Activated CD8-positive, alpha-beta T cell treated with anti-CD3 and anti-CD28 coated beads, Interleukin-2, amount 10 ng/mL, durations not matched to agents 7 days and 5 days (primary cell): ENCODE measurements around the gene IQSEC3. TPM values are rescaled to one million over a fixed set of nuclear protein-coding genes. Genes with fewer than 3 reads are reported as not detected.
"Not testable (repeated sequence)": the region's sequence is repeated elsewhere in the genome, so short reads cannot be mapped to it uniquely, and the experiment has no call there.

Experiments used
- ATAC-seq: fragments of 150-1000 bp; cut with Tn5 transposase; one replicate; pipeline ENCODE4 v1.10.0; 2021; ENCODE audit warnings: moderate library complexity
- CTCF ChIA-PET: fragments of 350-600 bp; sonication (Branson Sonifier 250); formaldehyde crosslinking; loops from one replicate; lab custom pipeline; 2021; ENCODE audit warnings: antibody characterized with exemption; lab: Charles Lee
- POLR2A ChIA-PET: fragments of 350-600 bp; sonication (Branson Sonifier 250); formaldehyde crosslinking; loops from one replicate; lab custom pipeline; 2021; ENCODE audit warnings: antibody characterized with exemption; lab: Charles Lee
- DNase-seq: peaks from one replicate; pipeline ENCODE4 v3.0.0-alpha.2; 2020
- H3K27ac Mint-ChIP-seq: one replicate; pipeline ENCODE4 v1.8.0; 2021; ENCODE audit warnings: mild to moderate bottlenecking, mixed read lengths
- H3K27me3 Mint-ChIP-seq: one replicate; pipeline ENCODE4 v1.8.0; 2021; ENCODE audit warnings: low read depth, mixed read lengths
- H3K36me3 Mint-ChIP-seq: one replicate; pipeline ENCODE4 v1.8.0; 2021; ENCODE audit warnings: low read depth, mixed read lengths
- H3K4me1 Mint-ChIP-seq: one replicate; pipeline ENCODE4 v1.8.0; 2021; ENCODE audit warnings: low read depth, mixed read lengths
- H3K4me3 Mint-ChIP-seq: one replicate; pipeline ENCODE4 v1.8.0; 2021; ENCODE audit warnings: mild to moderate bottlenecking, mixed read lengths
- H3K9me3 Mint-ChIP-seq: one replicate; pipeline ENCODE4 v1.8.0; 2022; ENCODE audit warnings: mixed read lengths; ENCODE audit not compliant: insufficient read depth
- total RNA-seq, 2 experiments: library from RNA; stranded (reverse); gene quantifications; one replicate each; pipeline ENCODE4 v1.2.3, GENCODE V29; 2021

IQSEC3 gene
- total RNA-seq, 2 experiments from 2014 or later: 1.7 to 2.6 TPM

DNA sequence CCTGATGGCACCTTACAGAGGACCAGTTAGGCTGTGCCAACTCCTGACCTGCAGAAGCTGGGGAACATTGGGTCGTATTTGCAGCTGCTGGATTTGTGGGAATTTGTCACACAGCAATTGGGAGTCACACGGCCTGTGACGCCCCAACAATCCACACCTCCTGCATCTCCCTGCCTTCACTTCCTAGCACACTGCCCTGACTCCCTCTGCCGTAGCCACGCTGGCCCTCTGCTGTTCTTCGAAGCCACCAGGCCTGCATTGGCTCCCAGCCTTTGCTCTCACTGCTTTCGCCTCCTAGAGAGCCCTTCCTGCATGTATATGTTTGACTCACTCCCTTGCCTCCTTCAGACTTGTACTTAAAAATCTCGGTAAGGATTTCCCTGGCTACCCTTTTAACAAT is 22.2 kb upstream of the IQSEC3 start:
- H3K27me3 Mint-ChIP-seq: peaks cover 20% of the 10 kb centered on the region
- H3K36me3 Mint-ChIP-seq, H3K4me3 Mint-ChIP-seq, DNase-seq, H3K27ac Mint-ChIP-seq, H3K9me3 Mint-ChIP-seq, H3K4me1 Mint-ChIP-seq, ATAC-seq, POLR2A ChIA-PET, CTCF ChIA-PET: not testable (repeated sequence)

- H3K27me3 Mint-ChIP-seq: peaks cover 21% of the 10 kb centered on the region
- H3K4me1 Mint-ChIP-seq, ATAC-seq, CTCF ChIA-PET, DNase-seq, H3K9me3 Mint-ChIP-seq, POLR2A ChIA-PET, H3K27ac Mint-ChIP-seq, H3K36me3 Mint-ChIP-seq, H3K4me3 Mint-ChIP-seq: not testable (repeated sequence)
Measured at GRCh38 chr12:45235-45990, 21.2 kb upstream of the IQSEC3 start.

DNA sequence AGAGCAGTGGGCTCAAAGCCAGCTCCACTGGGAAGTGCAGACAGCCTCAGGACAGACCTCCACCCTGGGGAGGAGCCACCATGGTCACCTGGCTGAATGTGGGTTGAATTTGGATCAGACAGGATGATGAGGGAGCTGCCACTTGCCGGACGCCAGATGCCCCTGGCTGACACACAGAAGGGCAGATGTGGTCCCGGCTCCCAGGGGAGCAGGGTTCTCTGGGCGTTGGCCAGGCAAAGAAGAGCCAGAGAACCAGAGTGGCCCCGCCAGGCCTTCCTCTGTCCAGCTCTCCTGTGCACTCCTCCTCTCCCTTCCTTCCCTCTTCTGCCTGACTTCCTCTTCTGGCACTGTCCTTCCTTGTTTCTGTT is 20.6 kb upstream of the IQSEC3 start:
- ATAC-seq, CTCF ChIA-PET, H3K27ac Mint-ChIP-seq, DNase-seq, H3K4me1 Mint-ChIP-seq, H3K9me3 Mint-ChIP-seq, H3K36me3 Mint-ChIP-seq, H3K4me3 Mint-ChIP-seq, POLR2A ChIA-PET: not testable (repeated sequence)
- H3K27me3 Mint-ChIP-seq: peaks cover 21% of the 10 kb centered on the region

GRCh38 chr12:46542-46941 is 20.0 kb upstream of the IQSEC3 start:
- H3K27ac Mint-ChIP-seq, H3K36me3 Mint-ChIP-seq, DNase-seq, POLR2A ChIA-PET, H3K4me3 Mint-ChIP-seq, ATAC-seq, H3K9me3 Mint-ChIP-seq, CTCF ChIA-PET, H3K4me1 Mint-ChIP-seq: not testable (repeated sequence)
- H3K27me3 Mint-ChIP-seq: peaks cover 21% of the 10 kb centered on the region

DNA sequence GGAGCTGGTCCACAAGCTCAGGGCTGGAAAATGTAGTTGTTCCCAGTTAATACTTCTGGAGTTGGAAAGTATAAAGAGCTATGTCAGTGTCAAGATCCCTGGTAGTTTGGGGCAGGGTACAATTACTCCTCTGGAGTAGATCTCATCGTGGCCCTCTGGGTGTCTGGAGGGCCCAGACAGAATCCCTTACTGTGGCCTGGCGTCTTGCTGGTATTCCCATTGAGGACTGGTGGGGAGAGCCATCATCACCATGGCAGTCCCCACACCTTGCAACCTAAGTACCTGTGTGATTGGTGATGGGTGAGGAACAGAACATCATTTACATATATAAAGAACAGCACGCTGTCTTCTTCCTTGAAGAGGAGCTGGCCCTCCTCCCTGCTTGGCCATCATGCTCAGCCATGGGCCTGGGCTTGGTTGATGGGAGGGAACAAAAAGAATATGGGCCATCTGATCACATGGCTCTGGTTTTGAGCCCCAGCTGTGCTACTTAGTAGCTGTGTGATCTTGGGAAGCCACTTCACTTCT is 18.8 kb upstream of the IQSEC3 start:
- H3K4me1 Mint-ChIP-seq, DNase-seq, H3K27ac Mint-ChIP-seq, H3K36me3 Mint-ChIP-seq, ATAC-seq, CTCF ChIA-PET, H3K9me3 Mint-ChIP-seq, H3K4me3 Mint-ChIP-seq, POLR2A ChIA-PET: not testable (repeated sequence)
- H3K27me3 Mint-ChIP-seq: peaks cover 21% of the 10 kb centered on the region

DNA sequence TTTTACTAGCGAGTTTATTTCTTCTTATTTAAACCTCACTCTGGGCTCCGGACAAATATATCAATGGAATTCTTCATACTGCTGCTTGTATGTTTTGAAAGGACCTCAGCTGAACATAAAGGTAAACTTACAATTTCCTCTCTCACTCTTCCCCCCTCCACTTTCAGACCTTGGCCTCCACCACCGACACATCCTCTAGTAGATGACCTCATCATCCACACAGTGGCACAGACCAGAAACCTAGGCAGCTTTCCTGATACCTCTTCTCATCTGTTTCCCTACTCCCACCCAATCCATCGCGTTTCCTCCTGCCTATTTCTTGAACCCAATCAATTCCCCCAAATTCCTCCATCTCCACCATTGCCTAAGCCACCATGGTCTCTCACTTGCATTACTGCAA is 17.4 kb upstream of the IQSEC3 start:
- H3K4me3 Mint-ChIP-seq, POLR2A ChIA-PET, H3K9me3 Mint-ChIP-seq, H3K4me1 Mint-ChIP-seq, ATAC-seq, H3K27ac Mint-ChIP-seq, CTCF ChIA-PET, DNase-seq, H3K36me3 Mint-ChIP-seq: not testable (repeated sequence)
- H3K27me3 Mint-ChIP-seq: peaks cover 27% of the 10 kb centered on the region

GRCh38 chr12:51087-51486 is 15.5 kb upstream of the IQSEC3 start:
- ATAC-seq, H3K4me1 Mint-ChIP-seq, H3K27ac Mint-ChIP-seq, H3K36me3 Mint-ChIP-seq, POLR2A ChIA-PET, H3K4me3 Mint-ChIP-seq, H3K9me3 Mint-ChIP-seq, CTCF ChIA-PET, DNase-seq: not testable (repeated sequence)
- peaks cover 29% of the 10 kb centered on the region for H3K27me3 Mint-ChIP-seq

DNA sequence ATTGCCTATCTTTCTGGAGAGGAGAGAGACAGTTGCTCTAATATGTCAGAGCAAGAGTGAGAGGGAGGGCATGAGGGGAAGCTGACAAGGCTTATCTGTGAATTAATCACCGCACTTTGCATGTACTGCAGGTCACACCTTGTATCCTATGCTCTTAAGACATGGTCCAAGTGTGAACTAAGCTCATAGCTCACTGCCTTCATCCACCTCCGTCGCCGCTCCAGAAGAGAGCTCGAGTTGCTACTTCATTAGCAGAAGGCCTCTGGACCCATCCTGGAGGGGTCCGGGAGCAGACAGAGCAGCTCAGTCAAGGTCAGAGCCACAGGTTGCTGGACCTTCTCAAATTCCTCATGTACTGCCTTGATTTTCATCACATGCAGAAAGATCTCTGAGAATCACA is 14.6 kb upstream of the IQSEC3 start:
- peaks cover 23% of the 10 kb centered on the region for H3K27me3 Mint-ChIP-seq
- H3K4me1 Mint-ChIP-seq, ATAC-seq, H3K36me3 Mint-ChIP-seq, POLR2A ChIA-PET, DNase-seq, H3K27ac Mint-ChIP-seq, CTCF ChIA-PET, H3K4me3 Mint-ChIP-seq, H3K9me3 Mint-ChIP-seq: not testable (repeated sequence)

- H3K27ac Mint-ChIP-seq, H3K9me3 Mint-ChIP-seq, CTCF ChIA-PET, H3K4me3 Mint-ChIP-seq, DNase-seq, H3K4me1 Mint-ChIP-seq, H3K36me3 Mint-ChIP-seq, ATAC-seq, POLR2A ChIA-PET: not testable (repeated sequence)
- peaks cover 26% of the 10 kb centered on the region for H3K27me3 Mint-ChIP-seq
Measured at GRCh38 chr12:52902-53734, 13.4 kb upstream of the IQSEC3 start.

- no peaks in the 10 kb centered on the region for H3K4me1 Mint-ChIP-seq
- peaks cover 31% of the 10 kb centered on the region for H3K27me3 Mint-ChIP-seq
- DNase-seq: no peak
- no peak overlapping the region for H3K27ac Mint-ChIP-seq
- POLR2A ChIA-PET: no interaction called here
- ATAC-seq: no peak
- no peaks in the 10 kb centered on the region for H3K9me3 Mint-ChIP-seq
- CTCF ChIA-PET: no interaction called here
- H3K36me3 Mint-ChIP-seq: no peaks in the 10 kb centered on the region
- H3K4me3 Mint-ChIP-seq: no peak overlapping the region
Measured at GRCh38 chr12:53735-54730, 12.5 kb upstream of the IQSEC3 start.

DNA sequence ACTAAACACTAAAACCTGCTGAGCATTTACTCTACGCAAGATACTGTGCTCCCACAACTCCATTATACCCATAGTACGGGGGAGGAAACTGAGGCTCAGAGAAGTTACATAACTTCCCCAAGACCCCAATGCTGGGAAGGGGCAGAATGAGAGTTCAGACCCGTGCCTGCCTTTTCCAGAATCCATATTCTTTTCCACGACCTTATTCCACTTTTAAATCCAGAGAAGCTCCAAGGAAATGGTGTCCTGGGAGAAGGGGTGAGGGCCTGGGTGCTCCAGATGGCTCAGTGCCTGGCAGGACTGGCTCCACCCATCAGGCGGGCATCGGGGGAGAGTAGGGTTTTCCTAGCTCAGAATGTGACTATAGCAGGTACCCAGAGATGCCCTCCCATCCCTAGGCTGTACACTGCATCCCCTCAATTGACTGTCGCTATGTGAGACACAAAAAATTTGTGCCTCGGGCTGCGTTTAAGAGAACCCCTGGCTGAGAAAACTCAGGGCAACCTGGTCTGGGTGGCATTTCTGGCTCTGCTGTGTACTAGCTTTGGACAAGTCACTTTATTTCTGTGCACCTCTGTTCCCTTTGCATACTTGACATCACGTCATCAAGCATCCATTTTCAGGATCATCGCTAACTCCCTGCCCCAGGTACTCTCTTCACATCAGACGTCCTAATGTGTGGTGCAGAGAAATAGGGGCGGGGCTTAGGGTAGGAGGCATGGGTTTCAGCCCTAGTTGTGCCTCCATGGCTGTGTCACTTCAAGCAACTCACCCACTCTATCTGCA is 11.6 kb upstream of the IQSEC3 start:
- ChIA-PET POLR2A (no interaction called here), CTCF (no interaction called here)
- no peak overlapping the region for H3K27ac Mint-ChIP-seq
- H3K4me1 Mint-ChIP-seq: no peaks in the 10 kb centered on the region
- no peaks in the 10 kb centered on the region for H3K36me3 Mint-ChIP-seq
- H3K9me3 Mint-ChIP-seq: no peaks in the 10 kb centered on the region
- no peak for ATAC-seq
- H3K27me3 Mint-ChIP-seq: peaks cover 34% of the 10 kb centered on the region
- H3K4me3 Mint-ChIP-seq: no peak overlapping the region
- DNase-seq: no peak
